Ovary (tissue), 9 donors: ENCODE data around the gene VPS51. TPM values are rescaled to one million over a fixed set of nuclear protein-coding genes. Genes with fewer than 3 reads are reported as not detected.
A peak's percentile ranks its signal among the peaks of the same experiment; 100 is the strongest.

Experiments used
- DNase-seq, 5 donors: peaks; one replicate each; pipeline ENCODE4 v3.0.0-alpha.2; 2019 to 2020
- H3K27ac ChIP-seq, 2 donors: fragments of 200-600 bp; one replicate each; pipeline versions ENCODE4 v1.5.1 to v1.8.0; 2019 to 2022
- H3K27me3 ChIP-seq: fragments of 200-600 bp; one replicate; pipeline ENCODE4 v1.8.0; 2022
- H3K36me3 ChIP-seq: fragments of 200-600 bp; sonication (generic); one replicate; pipeline ENCODE4 v1.5.1; 2019
- H3K4me1 ChIP-seq: one replicate; pipeline ENCODE4 v1.8.1; 2013; ENCODE audit warnings: mild to moderate bottlenecking, moderate library complexity; ENCODE audit not compliant: insufficient read depth
- H3K4me3 ChIP-seq: fragments of 200-600 bp; sonication (generic); one replicate; pipeline ENCODE4 v1.5.1; 2017
- H3K9me3 ChIP-seq, 2 donors: fragments of 200-600 bp in 1 of 2; sonication (generic) in 1 of 2; one replicate each; pipeline versions ENCODE4 v1.5.1 to v1.8.1; 2013 to 2019; ENCODE audit warnings: mild to moderate bottlenecking in 1 of 2, moderate library complexity in 1 of 2
- EP300 ChIP-seq: sonication (generic); formaldehyde crosslinking; IDR thresholded peaks from one replicate; pipeline ENCODE4 v1.6.1; 2017; ENCODE audit warnings: antibody characterized with exemption
- POLR2A ChIP-seq: fragments of 450-650 bp; IDR thresholded peaks from one replicate; pipeline ENCODE4 v1.6.1; 2017; ENCODE audit warnings: antibody characterized with exemption, mild to moderate bottlenecking, moderate library complexity
- WGBS, 3 donors: extraction: QIAGEN DNeasy Blood & Tissue Kit in 1 of 3; methylation state at CpG; one replicate each; pipeline versions ENCODE4 v1.1.5 to v1.1.7; 2013 to 2017; 5-methylcytosine and 5-hydroxymethylcytosine counted together
- intact Hi-C, 4 donors: fragments of 100-400 bp; cut with DNase I; formaldehyde crosslinking; loops; one replicate each; pipeline versions ENCODE4 v1.11.0 to v1.15.1; 2022 to 2023
- polyA plus RNA-seq, 2 donors: library from polyadenylated mRNA; stranded (reverse); fragments of 200-250 nt in 1 of 2; fragments of 350-450 nt in 1 of 2; fragmentation: Illumina TruSeq in 1 of 2; extraction: RNeasy Lipid Tissue Mini Kit (QIAGEN cat#74804) in 1 of 2; gene quantifications; one replicate each; pipeline ENCODE4 v1.2.3, GENCODE V29; 2013 to 2014
- total RNA-seq, 7 donors: library from RNA; depleted of rRNA in 2 of 7; stranded (reverse); fragments of >200 nt in 2 of 7; fragmentation: NEBNext Ultra II Directional in 3 of 7; extraction: Animal tissue kit (Norgen Biotek cat#: 25700) in 3 of 7; gene quantifications; one replicate each; pipeline versions ENCODE4 v1.1.0 to v1.2.4, GENCODE V29; 2016 to 2023
- TF ChIP-seq, protein P1 (sequence below), 3 donors: fragments of 450-650 bp in 2 of 3; fragments of 200-600 bp in 1 of 3; IDR thresholded peaks; one replicate each; pipeline versions ENCODE4 v1.5.1 to v1.8.0; 2016 to 2022; ENCODE audit warnings: antibody characterized with exemption in 3 of 3, mild to moderate bottlenecking in 1 of 3
- donor health status: DM: no; HTN: no; CAD: no; lungs with moderate emphysema.
- donor health status: DM: no; HTN: no; CAD: no.
- donor health status: Bipolar disorder and iron deficiency.
- donor health status: DM: yes; HTN: yes; CAD: no.
- donor health status: DM: no; HTN: no; CAD: no.
- donor health status: DM: yes; HTN: yes; CAD: no.

The VPS51 gene
- total and polyA plus RNA-seq, 9 donors, result 51.1 to 543 (median 221) TPM

DNA sequence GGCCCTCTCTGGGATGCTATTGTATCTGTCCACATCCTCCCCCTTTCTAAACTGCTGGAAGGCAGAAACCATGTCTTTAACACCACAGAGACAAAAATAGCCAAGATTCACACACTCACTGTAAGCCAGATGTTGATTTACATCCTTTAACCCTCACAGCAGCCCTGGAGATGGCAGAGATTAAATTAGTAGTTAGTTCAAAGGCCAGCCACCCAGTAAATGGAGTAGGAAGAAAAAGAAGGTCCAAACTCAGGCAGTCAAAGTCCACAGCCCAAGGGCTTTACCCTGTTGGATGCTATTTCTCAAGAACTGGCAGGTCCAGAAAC lies 23.6 kb downstream of the VPS51 start:
- intact Hi-C loops, result loop anchor here in 3 of 4 donors (5.0 to 10.0 kb wide), 7 partner anchors 37 to 275 kb away; partner anchors contain the start of genes ARL2 (in 2 of the 3), ATG2A (in 1 of the 3), CAPN1 (in 1 of the 3) and CDC42BPG (in 1 of the 3)
- no peaks in the 10 kb centered on the region for H3K36me3 ChIP-seq
- H3K4me3 ChIP-seq, result no peak overlapping the region

GRCh38 chr11:65120831-65121230 lies 24.8 kb downstream of the VPS51 start:
- H3K9me3 ChIP-seq, result no peaks in the 10 kb centered on the region
- H3K27ac ChIP-seq, result peak overlapping the region; percentile 69 to 84
- H3K36me3 ChIP-seq, result no peaks in the 10 kb centered on the region
- no peak for DNase-seq
- no peaks in the 10 kb centered on the region for H3K27me3 ChIP-seq
- 67 to 78% (median 72%) methylated on average over 3 of the region's 3 CpGs for WGBS, 3 donors
- intact Hi-C loops, result loop anchor here in 2 of 4 donors (5.0 kb wide), 2 partner anchors 109 to 279 kb away; partner anchors contain the start of genes ARL2 (in 1 of the 2) and CDC42BPG (in 1 of the 2)
- peaks cover 2% of the 10 kb centered on the region for H3K4me1 ChIP-seq
- TF ChIP-seq, protein P1, sequence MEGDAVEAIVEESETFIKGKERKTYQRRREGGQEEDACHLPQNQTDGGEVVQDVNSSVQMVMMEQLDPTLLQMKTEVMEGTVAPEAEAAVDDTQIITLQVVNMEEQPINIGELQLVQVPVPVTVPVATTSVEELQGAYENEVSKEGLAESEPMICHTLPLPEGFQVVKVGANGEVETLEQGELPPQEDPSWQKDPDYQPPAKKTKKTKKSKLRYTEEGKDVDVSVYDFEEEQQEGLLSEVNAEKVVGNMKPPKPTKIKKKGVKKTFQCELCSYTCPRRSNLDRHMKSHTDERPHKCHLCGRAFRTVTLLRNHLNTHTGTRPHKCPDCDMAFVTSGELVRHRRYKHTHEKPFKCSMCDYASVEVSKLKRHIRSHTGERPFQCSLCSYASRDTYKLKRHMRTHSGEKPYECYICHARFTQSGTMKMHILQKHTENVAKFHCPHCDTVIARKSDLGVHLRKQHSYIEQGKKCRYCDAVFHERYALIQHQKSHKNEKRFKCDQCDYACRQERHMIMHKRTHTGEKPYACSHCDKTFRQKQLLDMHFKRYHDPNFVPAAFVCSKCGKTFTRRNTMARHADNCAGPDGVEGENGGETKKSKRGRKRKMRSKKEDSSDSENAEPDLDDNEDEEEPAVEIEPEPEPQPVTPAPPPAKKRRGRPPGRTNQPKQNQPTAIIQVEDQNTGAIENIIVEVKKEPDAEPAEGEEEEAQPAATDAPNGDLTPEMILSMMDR (IDR thresholded peaks at IDR 0.05), result no peak
- TF ChIP-seq EP300 (no peak), POLR2A (no peak)
- H3K4me3 ChIP-seq, result peak overlapping the region; percentile 71

More for the DNA sequence above, 23.6 kb downstream of the VPS51 start:
- H3K4me1 ChIP-seq, result peaks cover 2% of the 10 kb centered on the region
- H3K9me3 ChIP-seq, result no peaks in the 10 kb centered on the region
- H3K27me3 ChIP-seq, result no peaks in the 10 kb centered on the region
- no peak overlapping the region for H3K27ac ChIP-seq
- no peak for TF ChIP-seq POLR2A
- no peak for TF ChIP-seq EP300
- TF ChIP-seq, protein P1 (IDR thresholded peaks at IDR 0.05), result no peak
- DNase-seq, result no peak

DNA sequence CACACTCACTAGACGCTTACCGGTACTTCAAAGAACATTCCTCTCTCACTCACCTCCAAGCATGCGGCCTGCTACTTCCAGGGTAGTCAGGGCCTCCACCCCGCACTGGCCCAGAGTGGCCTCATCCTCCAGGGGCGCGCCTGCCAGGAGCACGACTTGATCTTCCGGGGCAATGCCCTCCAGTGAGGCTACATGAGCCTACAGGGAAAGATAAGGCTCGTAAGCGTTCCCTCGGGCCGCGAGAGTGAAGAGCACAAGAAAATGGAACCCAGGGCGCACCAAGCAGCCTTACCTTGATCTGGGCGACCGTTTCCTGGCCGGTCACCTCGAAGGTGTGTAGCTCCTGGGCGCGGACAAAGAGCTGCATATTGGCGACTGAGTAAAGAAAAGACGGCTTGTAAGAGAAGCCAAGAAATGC lies 25.4 kb downstream of the VPS51 start:
- 1% methylated on average over 22 of the region's 22 CpGs for WGBS, 3 donors
- Histone ChIP-seq H3K9me3 (no peaks in the 10 kb centered on the region), H3K27ac (peak overlapping the region; percentile 69 to 84), H3K4me3 (peak overlapping the region; percentile 71), H3K36me3 (no peaks in the 10 kb centered on the region), H3K4me1 (peaks cover 2% of the 10 kb centered on the region), H3K27me3 (no peaks in the 10 kb centered on the region)
- intact Hi-C loops, result loop anchor here in 2 of 4 donors (5.0 kb wide), 2 partner anchors 109 to 279 kb away; partner anchors contain the start of genes ARL2 (in 1 of the 2) and CDC42BPG (in 1 of the 2)
- DNase-seq, result peak in 3 of 5 donors; percentile 47 to 57 (median 47)
- TF ChIP-seq, protein P1 (IDR thresholded peaks at IDR 0.05), result no peak
- TF ChIP-seq EP300 (no peak), POLR2A (no peak)

DNA sequence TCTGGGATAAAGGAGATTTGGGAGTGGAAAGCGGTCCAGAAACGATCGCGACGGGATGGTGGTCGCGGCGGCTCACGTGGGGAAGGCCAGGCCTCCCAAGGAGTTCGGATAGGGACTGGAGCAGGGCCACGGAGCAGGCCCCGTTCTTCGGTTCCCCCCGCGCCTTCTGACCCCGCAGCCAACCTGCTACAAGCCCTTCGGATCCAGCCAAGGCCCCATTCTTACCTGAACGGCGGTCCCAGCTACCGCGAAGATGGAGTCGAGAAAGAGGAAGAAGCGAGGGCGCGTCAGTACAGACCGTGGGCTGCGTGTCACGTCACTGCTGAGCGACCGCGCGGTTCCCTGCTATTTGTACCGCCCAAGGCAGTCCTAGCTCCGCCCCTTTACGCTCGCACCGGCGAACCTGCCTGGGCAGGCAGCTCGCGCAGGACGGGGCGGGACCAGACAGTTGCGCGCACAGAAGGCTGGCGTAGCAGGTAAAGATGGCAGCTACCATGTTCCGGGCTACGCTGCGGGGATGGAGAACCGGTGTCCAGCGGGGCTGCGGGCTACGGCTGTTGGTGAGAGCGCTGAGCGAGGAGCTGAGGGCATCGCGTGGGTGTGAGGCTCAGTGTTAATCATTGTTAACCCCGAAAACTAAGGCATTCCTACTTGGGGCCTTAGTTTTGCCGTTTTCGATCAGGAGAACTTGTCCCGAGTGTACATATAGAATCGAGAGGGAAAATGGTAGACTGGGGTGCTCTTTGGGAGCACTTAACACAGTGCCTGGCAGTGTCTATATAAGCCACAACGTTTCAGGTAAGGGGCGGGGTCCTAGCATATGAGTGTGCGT lies 26.1 kb downstream of the VPS51 start, which contains the start of the genes FAU and MRPL49:
Gene FAU (minus strand): TSS at position 270 of the 832 bp plus-strand sequence. CDS start 321 bp downstream, outside the sequence.
Gene MRPL49 (plus strand): TSS at position 457 of the 832 bp plus-strand sequence. CDS start 26 bp downstream, at position 483.
- Histone ChIP-seq H3K27ac (peak within 1 kb of the TSS; percentile 69 to 84), H3K4me1 (no peaks in the 10 kb centered on the region), H3K27me3 (no peaks in the 10 kb centered on the region), H3K9me3 (no peaks in the 10 kb centered on the region), H3K36me3 (no peaks in the 10 kb centered on the region), H3K4me3 (peak within 1 kb of the TSS; percentile 71)
- DNase-seq, result peak; percentile 97 to 99 (median 98)
- WGBS, 3 donors, result 0% methylated on average over 64 of the region's 64 CpGs
- TF ChIP-seq POLR2A, result peak; percentile 86
- no peak for TF ChIP-seq EP300
- intact Hi-C loops, result loop anchor here in 2 of 4 donors (5.0 kb wide), 2 partner anchors 110 to 280 kb away; partner anchors contain the start of genes ARL2 (in 1 of the 2) and CDC42BPG (in 1 of the 2)
